Neural cell (in vitro differentiated cells): ENCODE results near the gene RTN4R. TPM values are rescaled to one million over a fixed set of nuclear protein-coding genes. Genes with fewer than 3 reads are reported as not detected.

ENCODE experiments used
- H2AFZ ChIP-seq: fragments of 200-600, 300-800 bp; sonication (generic), shearing (Covaris generic); 2 replicates; pipeline ENCODE4 v1.6.0; 2014; ENCODE audit warnings: low read depth, mild to moderate bottlenecking, antibody characterized with exemption, low read length, moderate library complexity
- H3F3A ChIP-seq: fragments of 200-600 bp; shearing (Covaris generic); 2 replicates; pipeline ENCODE4 v1.6.1; 2016; ENCODE audit warnings: mild to moderate bottlenecking, moderate library complexity, mixed read lengths, antibody characterized with exemption, low read length; ENCODE audit not compliant: insufficient read depth, poor library complexity, severe bottlenecking
- H3K27ac ChIP-seq: fragments of 200-600, 300-800 bp; sonication (generic), shearing (Covaris generic); 2 replicates; pipeline ENCODE4 v1.5.1; 2014; ENCODE audit warnings: mild to moderate bottlenecking, low read length, moderate library complexity
- H3K27me3 ChIP-seq: fragments of 300-800, 200-600 bp; sonication (generic), shearing (Covaris generic); 2 replicates; pipeline ENCODE4 v1.6.0; 2014; ENCODE audit warnings: mild to moderate bottlenecking, low read depth, low read length, moderate library complexity; ENCODE audit not compliant: insufficient read depth
- H3K36me3 ChIP-seq: fragments of 300-800, 200-600 bp; sonication (generic), shearing (Covaris generic); 2 replicates; pipeline ENCODE4 v1.5.1; 2014; ENCODE audit warnings: mild to moderate bottlenecking, antibody characterized with exemption, low read length, moderate library complexity; ENCODE audit not compliant: insufficient read depth
- H3K4me2 ChIP-seq: fragments of 300-800, 200-600 bp; sonication (generic), shearing (Covaris generic); 2 replicates; pipeline ENCODE4 v1.6.0; 2014; ENCODE audit warnings: mild to moderate bottlenecking, low read length
- H3K4me3 ChIP-seq: fragments of 300-800, 200-600 bp; sonication (generic), shearing (Covaris generic); 2 replicates; pipeline ENCODE4 v1.5.1; 2014; ENCODE audit warnings: mild to moderate bottlenecking, low read length, moderate library complexity
- H3K79me2 ChIP-seq: fragments of 200-600 bp; shearing (Covaris generic); replicated peaks from 2 replicates; pipeline ENCODE4 v1.6.0; 2014; ENCODE audit warnings: mild to moderate bottlenecking, low read length, moderate library complexity; ENCODE audit not compliant: insufficient read depth
- H3K9ac ChIP-seq: fragments of 300-800, 200-600 bp; sonication (generic), shearing (Covaris generic); 2 replicates; pipeline ENCODE4 v1.6.1; 2016; ENCODE audit warnings: mild to moderate bottlenecking, low read length, mixed read lengths
- H3K9me2 ChIP-seq: fragments of 200-600 bp; shearing (Covaris generic); 2 replicates; pipeline ENCODE4 v1.6.1; 2016; ENCODE audit warnings: mild to moderate bottlenecking, low read length, mixed read lengths; ENCODE audit not compliant: insufficient read depth
- H3K9me3 ChIP-seq: fragments of 200-600, 300-800 bp; sonication (generic), shearing (Covaris generic); 2 replicates; pipeline ENCODE4 v1.6.1; 2016; ENCODE audit warnings: mild to moderate bottlenecking, mixed run types, low read length, moderate library complexity, mixed read lengths
- H4K20me1 ChIP-seq: fragments of 200-600 bp; shearing (Covaris generic); 2 replicates; pipeline ENCODE4 v1.6.1; 2016; ENCODE audit warnings: mild to moderate bottlenecking, mixed run types; ENCODE audit not compliant: insufficient read depth
- EP300 ChIP-seq: fragments of 450-650 bp; conservative IDR thresholded peaks from 2 replicates; pipeline ENCODE4 v1.6.1; 2014; ENCODE audit warnings: antibody characterized with exemption, mild to moderate bottlenecking, moderate library complexity; ENCODE audit not compliant: poor library complexity, severe bottlenecking
- EZH2 ChIP-seq: fragments of 200-600, 300-800 bp; shearing (Covaris generic), sonication (generic); IDR thresholded peaks from 2 replicates; pipeline ENCODE4 v1.6.1; 2014; ENCODE audit warnings: antibody characterized with exemption, low read length, borderline replicate concordance, mild to moderate bottlenecking; ENCODE audit not compliant: insufficient read depth, poor library complexity, severe bottlenecking
- MXI1 ChIP-seq: fragments of 450-650 bp; conservative IDR thresholded peaks from 2 replicates; pipeline ENCODE4 v1.6.1; 2014; ENCODE audit warnings: antibody characterized with exemption, mild to moderate bottlenecking; ENCODE audit not compliant: poor library complexity, severe bottlenecking
- POLR2AphosphoS5 ChIP-seq: IDR thresholded peaks from 2 replicates; pipeline ENCODE4 v1.6.1; 2012
- RAD21 ChIP-seq: fragments of 450-650 bp; conservative IDR thresholded peaks from 2 replicates; pipeline ENCODE4 v1.6.1; 2014; ENCODE audit warnings: antibody characterized with exemption, mild to moderate bottlenecking, moderate library complexity
- SMC3 ChIP-seq: fragments of 450-650 bp; conservative IDR thresholded peaks from 2 replicates; pipeline ENCODE4 v1.6.1; 2014; ENCODE audit warnings: antibody characterized with exemption, mild to moderate bottlenecking, moderate library complexity; ENCODE audit not compliant: poor library complexity
- TAF1 ChIP-seq: IDR thresholded peaks from 2 replicates; pipeline ENCODE4 v1.6.1; 2012; ENCODE audit warnings: low read depth
- polyA plus RNA-seq: library from polyadenylated mRNA; depleted of rRNA; stranded (reverse); fragments of >200 nt; gene quantifications from 2 replicates; pipeline ENCODE4 v1.2.3, GENCODE V29; 2014
- TF ChIP-seq, protein P1 (sequence below): IDR thresholded peaks from 2 replicates; pipeline ENCODE4 v1.6.1; 2012; ENCODE audit warnings: borderline replicate concordance
- TF ChIP-seq, protein P2 (sequence below): fragments of 450-650 bp; IDR thresholded peaks from 2 replicates; pipeline ENCODE4 v1.5.1; 2014; ENCODE audit warnings: antibody characterized with exemption, mild to moderate bottlenecking, moderate library complexity; ENCODE audit not compliant: poor library complexity, severe bottlenecking

The RTN4R gene
- polyA plus RNA-seq, 1 donor from 2014 or later = 13.6 TPM

DNA sequence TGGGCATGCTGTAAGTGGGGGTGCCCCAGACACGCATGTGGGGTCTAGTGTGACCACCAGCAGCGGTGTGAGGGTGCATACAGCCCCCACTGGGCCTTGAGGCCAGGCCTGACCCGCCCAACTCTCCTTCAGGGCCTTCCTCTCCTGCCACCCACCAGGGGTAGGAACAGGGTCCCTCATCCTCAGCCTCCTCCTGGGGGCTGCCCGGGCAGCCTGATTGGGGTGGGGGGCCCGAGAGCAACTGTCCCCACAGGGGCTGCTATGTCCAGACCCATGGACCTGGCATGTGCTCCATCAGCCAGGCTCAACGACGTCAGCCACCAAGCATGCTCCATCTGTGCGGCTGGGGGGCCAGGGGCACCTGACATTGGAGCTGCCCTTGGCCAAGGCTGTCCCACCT, 27.2 kb downstream of the RTN4R start:
- Histone ChIP-seq H3K79me2 (no peaks in the 10 kb centered on the region), H3K4me2 (no peak overlapping the region), H3K4me3 (no peak overlapping the region), H3K36me3 (no peaks in the 10 kb centered on the region), H3K9me2 (no peaks in the 10 kb centered on the region), H3K27me3 (no peaks in the 10 kb centered on the region), H3K27ac (no peak overlapping the region), H3F3A (no peaks in the 10 kb centered on the region), H3K9ac (no peak overlapping the region), H3K9me3 (no peaks in the 10 kb centered on the region), H2AFZ (no peak overlapping the region), H4K20me1 (no peaks in the 10 kb centered on the region)
- TF ChIP-seq SMC3 (no peak), MXI1 (no peak)

DNA sequence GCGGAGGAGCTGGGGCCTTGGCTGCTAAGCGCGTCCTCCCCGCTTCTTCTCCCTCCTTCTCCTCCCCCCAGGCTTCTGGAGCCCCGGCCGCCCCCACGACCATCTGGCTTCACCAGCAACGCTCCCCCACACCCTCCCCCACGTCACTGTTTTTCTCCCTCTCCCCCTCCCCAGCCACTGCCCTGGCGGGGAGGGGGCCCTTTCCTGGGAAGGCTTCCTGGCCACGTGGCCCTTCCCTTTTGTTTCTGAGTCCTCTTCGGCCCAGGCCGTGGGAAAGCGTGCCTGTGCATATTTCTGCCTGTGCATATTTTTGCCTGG, 27.7 kb downstream of the RTN4R start:
- no peaks in the 10 kb centered on the region for H3K27me3 ChIP-seq
- no peak overlapping the region for H3K27ac ChIP-seq
- no peaks in the 10 kb centered on the region for H3K9me2 ChIP-seq
- no peaks in the 10 kb centered on the region for H3K79me2 ChIP-seq
- no peak overlapping the region for H2AFZ ChIP-seq
- no peak overlapping the region for H3K4me3 ChIP-seq
- TF ChIP-seq EP300 (no peak), EZH2 (no peak), RAD21 (no peak), MXI1 (no peak), TAF1 (no peak), SMC3 (no peak), POLR2AphosphoS5 (no peak)
- TF ChIP-seq, protein P1, sequence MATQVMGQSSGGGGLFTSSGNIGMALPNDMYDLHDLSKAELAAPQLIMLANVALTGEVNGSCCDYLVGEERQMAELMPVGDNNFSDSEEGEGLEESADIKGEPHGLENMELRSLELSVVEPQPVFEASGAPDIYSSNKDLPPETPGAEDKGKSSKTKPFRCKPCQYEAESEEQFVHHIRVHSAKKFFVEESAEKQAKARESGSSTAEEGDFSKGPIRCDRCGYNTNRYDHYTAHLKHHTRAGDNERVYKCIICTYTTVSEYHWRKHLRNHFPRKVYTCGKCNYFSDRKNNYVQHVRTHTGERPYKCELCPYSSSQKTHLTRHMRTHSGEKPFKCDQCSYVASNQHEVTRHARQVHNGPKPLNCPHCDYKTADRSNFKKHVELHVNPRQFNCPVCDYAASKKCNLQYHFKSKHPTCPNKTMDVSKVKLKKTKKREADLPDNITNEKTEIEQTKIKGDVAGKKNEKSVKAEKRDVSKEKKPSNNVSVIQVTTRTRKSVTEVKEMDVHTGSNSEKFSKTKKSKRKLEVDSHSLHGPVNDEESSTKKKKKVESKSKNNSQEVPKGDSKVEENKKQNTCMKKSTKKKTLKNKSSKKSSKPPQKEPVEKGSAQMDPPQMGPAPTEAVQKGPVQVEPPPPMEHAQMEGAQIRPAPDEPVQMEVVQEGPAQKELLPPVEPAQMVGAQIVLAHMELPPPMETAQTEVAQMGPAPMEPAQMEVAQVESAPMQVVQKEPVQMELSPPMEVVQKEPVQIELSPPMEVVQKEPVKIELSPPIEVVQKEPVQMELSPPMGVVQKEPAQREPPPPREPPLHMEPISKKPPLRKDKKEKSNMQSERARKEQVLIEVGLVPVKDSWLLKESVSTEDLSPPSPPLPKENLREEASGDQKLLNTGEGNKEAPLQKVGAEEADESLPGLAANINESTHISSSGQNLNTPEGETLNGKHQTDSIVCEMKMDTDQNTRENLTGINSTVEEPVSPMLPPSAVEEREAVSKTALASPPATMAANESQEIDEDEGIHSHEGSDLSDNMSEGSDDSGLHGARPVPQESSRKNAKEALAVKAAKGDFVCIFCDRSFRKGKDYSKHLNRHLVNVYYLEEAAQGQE = no peak
- TF ChIP-seq, protein P2, sequence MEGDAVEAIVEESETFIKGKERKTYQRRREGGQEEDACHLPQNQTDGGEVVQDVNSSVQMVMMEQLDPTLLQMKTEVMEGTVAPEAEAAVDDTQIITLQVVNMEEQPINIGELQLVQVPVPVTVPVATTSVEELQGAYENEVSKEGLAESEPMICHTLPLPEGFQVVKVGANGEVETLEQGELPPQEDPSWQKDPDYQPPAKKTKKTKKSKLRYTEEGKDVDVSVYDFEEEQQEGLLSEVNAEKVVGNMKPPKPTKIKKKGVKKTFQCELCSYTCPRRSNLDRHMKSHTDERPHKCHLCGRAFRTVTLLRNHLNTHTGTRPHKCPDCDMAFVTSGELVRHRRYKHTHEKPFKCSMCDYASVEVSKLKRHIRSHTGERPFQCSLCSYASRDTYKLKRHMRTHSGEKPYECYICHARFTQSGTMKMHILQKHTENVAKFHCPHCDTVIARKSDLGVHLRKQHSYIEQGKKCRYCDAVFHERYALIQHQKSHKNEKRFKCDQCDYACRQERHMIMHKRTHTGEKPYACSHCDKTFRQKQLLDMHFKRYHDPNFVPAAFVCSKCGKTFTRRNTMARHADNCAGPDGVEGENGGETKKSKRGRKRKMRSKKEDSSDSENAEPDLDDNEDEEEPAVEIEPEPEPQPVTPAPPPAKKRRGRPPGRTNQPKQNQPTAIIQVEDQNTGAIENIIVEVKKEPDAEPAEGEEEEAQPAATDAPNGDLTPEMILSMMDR = no peak
- no peak overlapping the region for H3K9ac ChIP-seq
- no peaks in the 10 kb centered on the region for H3K9me3 ChIP-seq
- no peaks in the 10 kb centered on the region for H4K20me1 ChIP-seq
- H3F3A ChIP-seq = no peaks in the 10 kb centered on the region
- H3K4me2 ChIP-seq = no peak overlapping the region
- no peaks in the 10 kb centered on the region for H3K36me3 ChIP-seq
